K562 (cell line): ENCODE data around the gene DAAM1. TPM values are rescaled to one million over a fixed set of nuclear protein-coding genes. Genes with fewer than 3 reads are reported as not detected.
A peak's percentile ranks its signal among the peaks of the same experiment; 100 is the strongest.

ENCODE experiments used
- ATAC-seq: fragments of 200-7000 bp; cut with Tn5 transposase; 3 replicates; pipeline ENCODE4 v1.9.1; 2020; ENCODE audit warnings: moderate library complexity
- BruUV-seq: library from RNA; stranded (reverse); fragments of 400-500 nt; replicated peaks from 2 replicates; lab custom pipeline; 2021; lab: Mats Ljungman, UMichigan
- CTCF ChIA-PET: fragments of 300-600 bp; formaldehyde crosslinking; extraction: SDS; loops from one replicate; lab custom pipeline; 2021; ENCODE audit warnings: low intra/inter-chr PET ratio; lab: Yijun Ruan, JAX
- POLR2A ChIA-PET: fragments of 300-600, 350-650 bp; sonication (Branson Sonifier 250); formaldehyde crosslinking; extraction: SDS; loops from one replicate; lab custom pipeline; 2021; ENCODE audit warnings: antibody characterized with exemption, inconsistent platforms; lab: Yijun Ruan, JAX
- DNase-seq, 4 experiments: peaks; one replicate each; pipeline versions ENCODE4 v3.0.0 to v3.0.0-alpha.2; 2011 to 2018; ENCODE audit warnings: low spot score in 3 of 4, mixed read lengths in 3 of 4; ENCODE audit errors: extremely low read depth in 1 of 4
- FAIRE-seq: peaks from 2 replicates; lab custom pipeline; 2011; peaks lifted over from hg19 to GRCh38; lab: Jason Lieb, UNC
- H2AFZ ChIP-seq: 2 replicates; pipeline ENCODE4 v1.6.0; 2011; ENCODE audit warnings: low read depth, low read length, control low read depth, inconsistent platforms
- H3K27ac ChIP-seq: fragments of 200-600 bp; 3 replicates; pipeline ENCODE4 v1.8.0; 2011; ENCODE audit warnings: low read depth, mild to moderate bottlenecking, control low read depth, inconsistent platforms, low read length, moderate library complexity, mixed read lengths; ENCODE audit errors: extremely low read depth
- H3K27me3 ChIP-seq, 2 experiments: fragments of 300-600 bp in 1 of 2; 2 replicates in 1 of 2; 3 replicates in 1 of 2; pipeline versions ENCODE4 v1.6.0 to v1.8.0; 2011; ENCODE audit warnings: inconsistent platforms in 2 of 2, low read length in 2 of 2, mild to moderate bottlenecking in 1 of 2, mixed read lengths in 1 of 2, moderate library complexity in 1 of 2; ENCODE audit not compliant: control insufficient read depth in 2 of 2, insufficient read depth in 2 of 2
- H3K36me3 ChIP-seq: fragments of 300-600 bp; 3 replicates; pipeline ENCODE4 v1.8.0; 2011; ENCODE audit warnings: mild to moderate bottlenecking, low read length, inconsistent platforms; ENCODE audit not compliant: control insufficient read depth, insufficient read depth
- H3K4me1 ChIP-seq, 2 experiments: fragments of 200-600 bp in 1 of 2; replicated peaks in 1 of 2; 2 replicates in 1 of 2; 3 replicates in 1 of 2; pipeline versions ENCODE4 v1.5.1 to v1.8.0; 2011; ENCODE audit warnings: inconsistent platforms in 2 of 2, low read length in 2 of 2, mild to moderate bottlenecking in 1 of 2, mixed read lengths in 1 of 2, moderate library complexity in 1 of 2; ENCODE audit not compliant: control insufficient read depth in 2 of 2, insufficient read depth in 2 of 2
- H3K4me2 ChIP-seq: 2 replicates; pipeline ENCODE4 v1.6.1; 2011; ENCODE audit warnings: low read length, control low read depth, inconsistent platforms, mixed read lengths; ENCODE audit not compliant: insufficient read depth
- H3K4me3 ChIP-seq: fragments of 200-600 bp; sonication (generic), shearing (Covaris generic); 2 replicates; pipeline ENCODE4 v1.5.1; 2016; ENCODE audit warnings: control low read depth, inconsistent platforms
- H3K79me2 ChIP-seq: fragments of 200-600 bp; 3 replicates; pipeline ENCODE4 v1.8.0; 2011; ENCODE audit warnings: low read length, inconsistent platforms; ENCODE audit not compliant: control insufficient read depth, insufficient read depth
- H3K9ac ChIP-seq, 2 experiments: 2 replicates each; pipeline versions ENCODE4 v1.6.0 to v1.6.1; 2011; ENCODE audit warnings: low read depth in 2 of 2, low read length in 2 of 2, control low read depth in 1 of 2, inconsistent platforms in 1 of 2, mild to moderate bottlenecking in 1 of 2, mixed read lengths in 1 of 2; ENCODE audit not compliant: insufficient read depth in 1 of 2
- H3K9me1 ChIP-seq: one replicate; pipeline ENCODE4 v1.6.0; 2011; ENCODE audit warnings: inconsistent platforms, mild to moderate bottlenecking, low read length, moderate library complexity; ENCODE audit not compliant: control insufficient read depth, insufficient read depth
- H3K9me3 ChIP-seq: replicated peaks from 2 replicates; pipeline ENCODE4 v1.5.1; 2011; ENCODE audit warnings: low read depth, low read length, inconsistent platforms; ENCODE audit not compliant: control insufficient read depth, insufficient read depth
- H4K20me1 ChIP-seq: replicated peaks from 2 replicates; pipeline ENCODE4 v1.6.1; 2011; ENCODE audit warnings: low read length, inconsistent platforms, mixed read lengths; ENCODE audit not compliant: control insufficient read depth, insufficient read depth
- RBFOX2 ChIP-seq: fragments of 200-400 bp; formaldehyde crosslinking; IDR thresholded peaks from 2 replicates; pipeline ENCODE4 v1.6.1; 2017; ENCODE audit warnings: low read depth, mild to moderate bottlenecking, low read length, moderate library complexity
- WGBS: fragments of 100-300 bp; shearing (Covaris generic); methylation state at CpG from one replicate; pipeline ENCODE4 v1.1.6; 2016; ENCODE audit warnings: low coverage, mixed read lengths; ENCODE audit not compliant: insufficient coverage; ENCODE audit errors: missing lambda C conversion rate; 5-methylcytosine and 5-hydroxymethylcytosine counted together
- in situ Hi-C: fragments of 300-500 bp; cut with MboI; formaldehyde crosslinking; loops from 4 replicates; pipeline ENCODE4 v1.15.0; 2018; ENCODE audit warnings: inconsistent platforms, mixed read lengths
- intact Hi-C: fragments of 100-400 bp; cut with micrococcal nuclease; formaldehyde crosslinking; loops from 2 replicates; pipeline ENCODE4 v1.14.2; 2022
- polyA plus RNA-seq, 8 experiments: library from polyadenylated mRNA; depleted of rRNA in 4 of 8; stranded (reverse) in 5 of 8; unstranded in 3 of 8; fragments of >200 nt; fragmentation: Nextera tagmentation in 2 of 8; fragmentation: Illumina TruSeq in 1 of 8; extraction: Ambion mirVana in 2 of 8; extraction: Trizol in 1 of 8; gene quantifications; 2 replicates each; pipeline versions ENCODE4 v1.2.1 to v1.2.3, GENCODE V29; 2011 to 2014; ENCODE audit warnings: inconsistent platforms in 1 of 8, missing spikeins in 1 of 8
- total RNA-seq, 7 experiments: library from RNA; depleted of rRNA in 6 of 7; stranded (reverse); fragments of >200 nt in 6 of 7; fragmentation: Illumina TruSeq in 2 of 7; extraction: Trizol in 2 of 7; gene quantifications; 2 replicates each; pipeline versions ENCODE4 v1.2.1 to v1.2.3, GENCODE V29; 2011 to 2021; ENCODE audit warnings: low replicate concordance in 1 of 7
- TF ChIP-seq, protein P1 (sequence below), 3 experiments: IDR thresholded peaks in 2 of 3; conservative IDR thresholded peaks in 1 of 3; 2 replicates each; pipeline ENCODE4 v1.5.1; 2011 to 2012; ENCODE audit warnings: low read length in 3 of 3, mild to moderate bottlenecking in 3 of 3, control low read depth in 2 of 3, improper control_type of control experiment in 1 of 3, inconsistent platforms in 1 of 3, low read depth in 1 of 3, mixed read lengths in 1 of 3, moderate library complexity in 1 of 3; ENCODE audit not compliant: insufficient read depth in 2 of 3

The DAAM1 gene
- total and polyA plus RNA-seq, 9 of the 15 experiments (the other 6 are each of a cell fraction or from before 2014, with no cell fraction given): 3.6 to 11.6 (median 6.7) TPM

DNA sequence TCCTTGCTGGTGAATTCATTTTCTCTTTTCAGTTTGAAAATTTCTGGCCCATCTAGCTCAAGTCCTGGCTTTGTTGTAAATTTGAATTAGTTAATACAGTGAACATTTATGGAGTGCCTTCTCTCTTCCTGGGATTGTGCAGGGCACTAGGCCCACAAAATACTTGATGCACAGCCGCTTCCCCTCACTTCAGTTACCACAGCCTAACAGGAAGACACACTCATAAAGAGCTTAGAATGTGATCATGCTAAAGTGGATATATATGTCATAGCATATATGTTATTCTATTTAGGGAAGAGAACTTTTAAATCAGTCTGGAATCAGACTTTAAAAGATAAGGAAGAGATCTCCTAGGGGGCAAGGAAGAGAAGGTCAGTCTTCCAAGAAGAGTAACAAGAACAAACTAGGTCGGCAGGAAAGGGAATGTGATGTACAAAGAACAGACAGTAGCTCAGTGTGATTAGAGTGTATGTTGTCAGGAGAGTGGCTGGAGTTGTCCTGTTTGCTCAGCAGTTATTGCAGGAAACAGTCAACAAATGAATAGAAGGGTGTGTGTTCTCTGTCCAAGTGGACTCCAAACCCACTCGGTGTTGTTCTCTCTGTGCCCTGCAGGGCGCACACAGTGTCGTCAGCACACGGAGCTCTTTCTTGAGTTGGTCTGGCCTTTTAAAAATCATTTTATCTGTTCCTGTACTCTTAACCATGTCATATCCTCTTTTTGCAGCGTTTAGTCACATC, 74.4 kb downstream of the DAAM1 start:
- no peak overlapping the region for H3K27ac ChIP-seq
- no peak for TF ChIP-seq RBFOX2
- TF ChIP-seq, protein P1, sequence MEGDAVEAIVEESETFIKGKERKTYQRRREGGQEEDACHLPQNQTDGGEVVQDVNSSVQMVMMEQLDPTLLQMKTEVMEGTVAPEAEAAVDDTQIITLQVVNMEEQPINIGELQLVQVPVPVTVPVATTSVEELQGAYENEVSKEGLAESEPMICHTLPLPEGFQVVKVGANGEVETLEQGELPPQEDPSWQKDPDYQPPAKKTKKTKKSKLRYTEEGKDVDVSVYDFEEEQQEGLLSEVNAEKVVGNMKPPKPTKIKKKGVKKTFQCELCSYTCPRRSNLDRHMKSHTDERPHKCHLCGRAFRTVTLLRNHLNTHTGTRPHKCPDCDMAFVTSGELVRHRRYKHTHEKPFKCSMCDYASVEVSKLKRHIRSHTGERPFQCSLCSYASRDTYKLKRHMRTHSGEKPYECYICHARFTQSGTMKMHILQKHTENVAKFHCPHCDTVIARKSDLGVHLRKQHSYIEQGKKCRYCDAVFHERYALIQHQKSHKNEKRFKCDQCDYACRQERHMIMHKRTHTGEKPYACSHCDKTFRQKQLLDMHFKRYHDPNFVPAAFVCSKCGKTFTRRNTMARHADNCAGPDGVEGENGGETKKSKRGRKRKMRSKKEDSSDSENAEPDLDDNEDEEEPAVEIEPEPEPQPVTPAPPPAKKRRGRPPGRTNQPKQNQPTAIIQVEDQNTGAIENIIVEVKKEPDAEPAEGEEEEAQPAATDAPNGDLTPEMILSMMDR (IDR thresholded peaks at IDR 0.05 in 2 of 3, conservative IDR thresholded peaks at IDR 0.05 in 1 of 3; ENCODE audit: insufficient read depth in 2 of 3, low read depth in 1 of 3, low read length in 3 of 3): 0 out of 6 replicates have a peak, but pooled peaks of 2 of the 3 experiments have one; percentile 12 to 21

More for the DNA sequence above, 74.4 kb downstream of the DAAM1 start:
- H3K4me3 ChIP-seq: no peak overlapping the region
- DNase-seq (peak in 2 of 4 experiments; percentile 6 to 8), ATAC-seq (peak; percentile 77), FAIRE-seq (no peak)
- no peaks in the 10 kb centered on the region for H3K9me3 ChIP-seq
- no peak overlapping the region for H3K9ac ChIP-seq
- peaks cover 0 to 2% of the 10 kb centered on the region in 2 experiments; a peak in 1 of 5 replicates for H3K4me1 ChIP-seq
- ChIA-PET CTCF (no interaction called here), POLR2A (interaction anchor here (0.8 kb wide), 1 partner anchor 13 kb away, joined by 3 read pairs; no protein-coding TSS in a partner anchor)
- no peaks in the 10 kb centered on the region; the same call in 2 of the 3 replicates for H3K36me3 ChIP-seq
- WGBS: 32% methylated on average over 6 of the region's 7 CpGs
- no peaks in the 10 kb centered on the region for H3K9me1 ChIP-seq
- in situ Hi-C loops (no loop called here), intact Hi-C loops (no loop called here)
- H3K4me2 ChIP-seq: no peak overlapping the region
- no TSS peak for BruUV-seq
- H2AFZ ChIP-seq: no peak overlapping the region
- H3K27me3 ChIP-seq: no peaks in the 10 kb centered on the region
- H3K79me2 ChIP-seq: no peaks in the 10 kb centered on the region
- H4K20me1 ChIP-seq: no peaks in the 10 kb centered on the region
